Activated naive CD8-positive, alpha-beta T cell treated with anti-CD3 and anti-CD28 coated beads for 36 hours (primary cell): ENCODE measurements around the gene EP300. TPM values are rescaled to one million over a fixed set of nuclear protein-coding genes. Genes with fewer than 3 reads are reported as not detected.
"Not testable (repeated sequence)": the region's sequence is repeated elsewhere in the genome, so short reads cannot be mapped to it uniquely, and the experiment has no call there.

Experiments
- DNase-seq: peaks from one replicate; pipeline ENCODE4 v3.0.0; 2021
- H3K27ac Mint-ChIP-seq: one replicate; pipeline ENCODE4 v1.8.0; 2022; ENCODE audit warnings: mild to moderate bottlenecking, moderate library complexity, mixed read lengths
- H3K27me3 Mint-ChIP-seq: one replicate; pipeline ENCODE4 v1.8.0; 2022; ENCODE audit warnings: mild to moderate bottlenecking, mixed read lengths
- H3K36me3 Mint-ChIP-seq: one replicate; pipeline ENCODE4 v1.8.0; 2021; ENCODE audit warnings: mild to moderate bottlenecking, mixed read lengths
- H3K4me1 Mint-ChIP-seq: one replicate; pipeline ENCODE4 v1.8.0; 2021; ENCODE audit warnings: mixed read lengths
- H3K4me3 Mint-ChIP-seq: one replicate; pipeline ENCODE4 v1.8.0; 2022; ENCODE audit warnings: mild to moderate bottlenecking, moderate library complexity, mixed read lengths
- H3K9me3 Mint-ChIP-seq: one replicate; pipeline ENCODE4 v1.8.0; 2022; ENCODE audit warnings: mixed read lengths
- total RNA-seq, 2 experiments: library from RNA; stranded (reverse); gene quantifications; one replicate each; pipeline ENCODE4 v1.2.3, GENCODE V29; 2021

The EP300 gene
- total RNA-seq, 2 experiments from 2014 or later = 38.5 to 39.5 TPM

DNA sequence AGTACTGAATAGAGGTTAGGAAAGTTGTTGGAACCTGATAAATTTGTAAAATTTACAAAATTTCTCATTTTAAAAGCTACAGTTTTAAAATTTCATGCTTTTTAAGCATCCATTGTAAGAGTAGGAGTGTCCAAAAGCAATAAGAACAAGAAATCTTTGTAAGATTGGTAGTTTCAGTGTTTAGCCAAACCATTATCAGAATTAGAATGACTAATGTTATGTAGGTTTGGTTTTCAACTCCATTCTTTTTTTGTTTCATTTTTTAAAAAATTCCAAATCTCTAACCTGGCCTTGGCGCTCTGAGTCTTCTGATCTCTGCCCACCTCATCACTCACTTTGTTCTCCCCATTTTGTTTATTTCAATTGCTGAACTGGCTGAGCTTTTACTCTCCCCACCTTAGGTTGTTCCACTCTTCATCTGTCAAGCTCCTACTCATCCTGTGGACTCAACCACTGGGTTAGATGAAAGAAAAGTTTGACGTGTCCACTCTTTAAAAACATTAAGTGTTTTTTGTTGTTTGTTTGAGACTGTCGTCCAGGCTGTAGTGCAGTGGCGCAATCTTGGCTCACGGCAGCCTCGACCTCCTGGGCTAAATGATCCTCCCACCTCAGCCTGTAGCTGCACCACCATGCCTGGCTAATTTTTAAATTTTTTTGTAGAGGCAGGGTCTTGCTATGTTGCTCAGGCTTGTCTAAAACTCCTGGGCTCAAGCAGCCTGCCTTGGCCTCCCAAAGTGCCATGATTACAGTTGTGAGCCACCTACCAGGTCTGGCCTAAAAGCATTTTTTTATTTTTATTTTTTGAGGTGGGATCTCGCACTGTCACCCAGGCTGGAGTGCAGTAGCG, 14.0 kb downstream of the EP300 start:
- H3K4me3 Mint-ChIP-seq = no peak overlapping the region
- DNase-seq = peak; percentile 9
- no peaks in the 10 kb centered on the region for H3K27me3 Mint-ChIP-seq
- peaks cover 32% of the 10 kb centered on the region for H3K36me3 Mint-ChIP-seq
- peaks cover 45% of the 10 kb centered on the region for H3K4me1 Mint-ChIP-seq
- H3K27ac Mint-ChIP-seq = peak overlapping the region; percentile 83
- peaks cover 4% of the 10 kb centered on the region for H3K9me3 Mint-ChIP-seq

- not testable (repeated sequence) for H3K4me3 Mint-ChIP-seq, H3K27me3 Mint-ChIP-seq, DNase-seq, H3K27ac Mint-ChIP-seq, H3K9me3 Mint-ChIP-seq
- H3K4me1 Mint-ChIP-seq = peaks cover 42% of the 10 kb centered on the region
- H3K36me3 Mint-ChIP-seq = peaks cover 34% of the 10 kb centered on the region
These were observed 14.6 kb downstream of the EP300 start for GRCh38 chr22:41106969-41107325.

DNA sequence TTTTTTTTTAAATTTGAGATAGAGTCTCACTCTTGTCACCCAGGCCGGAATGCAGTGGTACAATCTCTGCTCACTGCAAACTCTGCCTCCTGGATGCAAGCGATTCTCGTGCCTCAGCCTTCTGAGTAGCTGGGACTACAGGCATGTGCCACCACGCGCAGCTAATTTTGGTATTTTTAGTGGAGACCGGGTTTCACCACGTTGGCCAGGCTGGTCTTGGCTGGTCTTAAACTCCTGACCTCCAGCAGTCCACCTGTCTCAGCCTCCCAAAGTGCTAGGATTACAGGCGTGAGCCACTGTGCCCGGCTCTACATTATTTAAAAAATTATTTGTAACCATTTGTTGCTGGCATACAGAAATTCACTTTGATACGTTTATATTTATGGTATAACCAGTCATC, 18.6 kb downstream of the EP300 start:
- peaks cover 19% of the 10 kb centered on the region for H3K36me3 Mint-ChIP-seq
- H3K27me3 Mint-ChIP-seq = no peaks in the 10 kb centered on the region
- no peak overlapping the region for H3K4me3 Mint-ChIP-seq
- H3K4me1 Mint-ChIP-seq = peaks cover 25% of the 10 kb centered on the region
- no peaks in the 10 kb centered on the region for H3K9me3 Mint-ChIP-seq
- H3K27ac Mint-ChIP-seq = no peak overlapping the region
- DNase-seq = no peak

GRCh38 chr22:41116342-41116741, 23.9 kb downstream of the EP300 start:
- Mint-ChIP-seq H3K36me3 (peaks cover 35% of the 10 kb centered on the region), H3K27me3 (no peaks in the 10 kb centered on the region)

DNA sequence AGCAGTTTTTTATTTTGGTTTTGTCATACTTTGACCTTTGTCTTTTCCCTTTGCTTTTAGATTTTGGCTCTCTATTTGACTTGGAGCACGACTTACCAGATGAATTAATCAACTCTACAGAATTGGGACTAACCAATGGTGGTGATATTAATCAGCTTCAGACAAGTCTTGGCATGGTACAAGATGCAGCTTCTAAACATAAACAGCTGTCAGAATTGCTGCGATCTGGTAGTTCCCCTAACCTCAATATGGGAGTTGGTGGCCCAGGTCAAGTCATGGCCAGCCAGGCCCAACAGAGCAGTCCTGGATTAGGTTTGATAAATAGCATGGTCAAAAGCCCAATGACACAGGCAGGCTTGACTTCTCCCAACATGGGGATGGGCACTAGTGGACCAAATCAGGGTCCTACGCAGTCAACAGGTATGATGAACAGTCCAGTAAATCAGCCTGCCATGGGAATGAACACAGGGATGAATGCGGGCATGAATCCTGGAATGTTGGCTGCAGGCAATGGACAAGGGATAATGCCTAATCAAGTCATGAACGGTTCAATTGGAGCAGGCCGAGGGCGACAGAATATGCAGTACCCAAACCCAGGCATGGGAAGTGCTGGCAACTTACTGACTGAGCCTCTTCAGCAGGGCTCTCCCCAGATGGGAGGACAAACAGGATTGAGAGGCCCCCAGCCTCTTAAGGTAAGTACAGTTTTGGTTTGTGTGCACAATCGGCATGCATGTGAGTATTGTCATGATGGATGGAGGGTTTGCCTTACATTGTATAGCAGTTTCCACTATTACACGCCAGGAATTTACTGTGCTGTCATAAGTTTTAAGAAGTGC, 25.0 kb downstream of the EP300 start:
- no peak for DNase-seq
- Mint-ChIP-seq H3K9me3 (no peaks in the 10 kb centered on the region), H3K4me3 (no peak overlapping the region), H3K4me1 (peaks cover 30% of the 10 kb centered on the region), H3K27ac (no peak overlapping the region), H3K27me3 (no peaks in the 10 kb centered on the region), H3K36me3 (peaks cover 31% of the 10 kb centered on the region)

More at GRCh38 chr22:41116342-41116741, 23.9 kb downstream of the EP300 start:
- no peaks in the 10 kb centered on the region for H3K9me3 Mint-ChIP-seq
- H3K4me1 Mint-ChIP-seq = peaks cover 25% of the 10 kb centered on the region
- no peak overlapping the region for H3K4me3 Mint-ChIP-seq
- no peak overlapping the region for H3K27ac Mint-ChIP-seq
- DNase-seq = no peak

- H3K4me1 Mint-ChIP-seq = peaks cover 21% of the 10 kb centered on the region
- peaks cover 17% of the 10 kb centered on the region for H3K36me3 Mint-ChIP-seq
- H3K27me3 Mint-ChIP-seq = no peaks in the 10 kb centered on the region
- DNase-seq = no peak
- peak overlapping the region; percentile 31 for H3K27ac Mint-ChIP-seq
- H3K4me3 Mint-ChIP-seq = no peak overlapping the region
- no peaks in the 10 kb centered on the region for H3K9me3 Mint-ChIP-seq
These were observed 30.8 kb downstream of the EP300 start for GRCh38 chr22:41123151-41123550.

DNA sequence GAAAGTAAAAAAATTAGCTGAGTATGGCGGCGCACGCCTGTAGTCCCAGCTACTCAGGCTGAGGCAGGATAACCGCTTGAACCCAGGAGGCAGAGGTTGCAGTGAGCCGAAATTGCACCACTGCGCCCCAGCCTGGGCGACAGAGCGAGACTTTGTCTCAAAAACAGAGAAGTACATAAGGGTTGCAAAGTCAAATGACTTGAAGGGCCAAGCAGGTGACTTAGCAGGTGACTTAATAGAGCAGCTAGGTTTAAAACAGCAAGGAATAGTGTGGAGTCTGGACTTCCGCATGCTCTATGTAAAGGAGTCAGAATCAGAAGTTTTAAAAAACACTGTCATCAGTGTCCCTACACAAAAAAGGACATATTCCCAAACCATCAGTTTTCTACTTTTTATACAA, 31.7 kb downstream of the EP300 start:
- Mint-ChIP-seq H3K27me3 (no peaks in the 10 kb centered on the region), H3K36me3 (peaks cover 17% of the 10 kb centered on the region), H3K4me1 (peaks cover 21% of the 10 kb centered on the region), H3K27ac (no peak overlapping the region), H3K9me3 (no peaks in the 10 kb centered on the region), H3K4me3 (no peak overlapping the region)
- DNase-seq = no peak

GRCh38 chr22:41127451-41127850, 35.1 kb downstream of the EP300 start:
- Mint-ChIP-seq H3K4me1 (peaks cover 7% of the 10 kb centered on the region), H3K27ac (peak overlapping the region; percentile 22), H3K36me3 (peaks cover 17% of the 10 kb centered on the region), H3K27me3 (no peaks in the 10 kb centered on the region), H3K9me3 (no peaks in the 10 kb centered on the region), H3K4me3 (no peak overlapping the region)
- DNase-seq = no peak

- H3K36me3 Mint-ChIP-seq = peaks cover 19% of the 10 kb centered on the region
These were observed 36.2 kb downstream of the EP300 start for GRCh38 chr22:41128606-41129005.

DNA sequence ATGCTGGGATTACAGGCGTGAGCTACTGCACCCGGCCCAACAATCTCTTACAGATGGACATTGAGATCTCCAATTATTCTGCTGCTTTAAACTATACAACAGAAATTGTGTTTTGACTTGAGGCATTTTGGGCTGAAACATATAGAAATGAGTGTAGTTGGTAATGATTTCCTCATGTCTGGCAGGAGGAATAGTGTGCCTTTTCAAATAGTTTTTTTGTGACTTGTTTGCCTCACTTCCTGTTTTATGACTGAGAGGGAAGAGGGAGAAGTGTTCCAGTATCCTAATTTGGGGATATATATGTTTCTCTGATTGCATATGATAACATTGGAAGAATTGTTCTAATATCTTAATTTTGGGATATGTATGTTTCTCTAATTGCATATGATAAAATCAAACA, 40.2 kb downstream of the EP300 start:
- H3K27ac Mint-ChIP-seq = peak overlapping the region; percentile 62
- no peak overlapping the region for H3K4me3 Mint-ChIP-seq
- no peaks in the 10 kb centered on the region for H3K27me3 Mint-ChIP-seq
- H3K4me1 Mint-ChIP-seq = peaks cover 5% of the 10 kb centered on the region
- H3K9me3 Mint-ChIP-seq = no peaks in the 10 kb centered on the region
- DNase-seq = no peak
- peaks cover 18% of the 10 kb centered on the region for H3K36me3 Mint-ChIP-seq

More at GRCh38 chr22:41128606-41129005, 36.2 kb downstream of the EP300 start:
- no peak for DNase-seq
- H3K4me3 Mint-ChIP-seq = no peak overlapping the region
- H3K4me1 Mint-ChIP-seq = peaks cover 4% of the 10 kb centered on the region
- H3K27ac Mint-ChIP-seq = no peak overlapping the region
- no peaks in the 10 kb centered on the region for H3K27me3 Mint-ChIP-seq
- no peaks in the 10 kb centered on the region for H3K9me3 Mint-ChIP-seq

GRCh38 chr22:41140365-41140957, 48.1 kb downstream of the EP300 start:
- Mint-ChIP-seq H3K4me1 (no peaks in the 10 kb centered on the region), H3K27me3 (no peaks in the 10 kb centered on the region), H3K27ac (no peak overlapping the region), H3K4me3 (no peak overlapping the region), H3K9me3 (no peaks in the 10 kb centered on the region), H3K36me3 (peaks cover 15% of the 10 kb centered on the region)
- DNase-seq = no peak

DNA sequence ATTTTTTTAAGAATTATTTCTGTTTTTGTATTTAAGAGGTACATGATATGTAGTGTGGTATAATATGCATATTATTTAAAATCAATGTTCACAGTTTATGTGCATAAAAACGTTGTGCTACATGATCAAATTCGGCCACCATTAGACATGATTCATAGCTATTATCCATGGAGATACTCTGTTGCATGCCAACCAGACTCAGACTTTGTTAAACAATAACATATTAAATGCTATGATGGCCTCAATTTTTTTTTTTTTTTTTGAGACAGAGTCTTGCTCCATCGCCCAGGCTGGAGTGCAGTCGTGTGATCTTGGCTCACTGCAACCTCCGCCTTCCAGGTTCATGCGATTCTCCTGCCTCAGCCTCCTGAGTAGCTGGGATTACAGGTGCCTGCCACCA, 53.5 kb downstream of the EP300 start:
- not testable (repeated sequence) for H3K4me1 Mint-ChIP-seq, H3K9me3 Mint-ChIP-seq, H3K27ac Mint-ChIP-seq, H3K27me3 Mint-ChIP-seq, DNase-seq, H3K4me3 Mint-ChIP-seq
- peaks cover 16% of the 10 kb centered on the region for H3K36me3 Mint-ChIP-seq

DNA sequence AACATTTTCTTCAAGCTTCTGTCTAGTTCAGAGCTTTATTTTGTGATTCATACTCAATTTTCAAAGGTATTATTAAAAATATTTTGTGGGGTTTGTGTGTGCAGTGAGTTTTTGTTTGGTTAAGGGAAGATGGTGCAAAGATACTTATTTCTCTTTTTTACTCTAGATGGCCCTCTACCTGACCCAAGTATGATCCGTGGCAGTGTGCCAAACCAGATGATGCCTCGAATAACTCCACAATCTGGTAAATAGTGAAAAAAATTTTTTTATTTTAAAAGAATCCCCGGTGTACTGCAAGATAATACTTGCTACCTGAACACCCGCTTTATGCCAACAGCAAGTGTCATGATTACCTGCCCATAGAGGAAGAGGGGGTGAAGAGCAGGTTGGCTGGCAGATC, 54.2 kb downstream of the EP300 start:
- Mint-ChIP-seq H3K4me1 (no peaks in the 10 kb centered on the region), H3K27me3 (no peaks in the 10 kb centered on the region), H3K27ac (no peak overlapping the region), H3K36me3 (peaks cover 16% of the 10 kb centered on the region), H3K9me3 (no peaks in the 10 kb centered on the region), H3K4me3 (no peak overlapping the region)
- no peak for DNase-seq

GRCh38 chr22:41147722-41148121, 55.3 kb downstream of the EP300 start:
- no peak for DNase-seq
- no peak overlapping the region for H3K27ac Mint-ChIP-seq
- no peaks in the 10 kb centered on the region for H3K9me3 Mint-ChIP-seq
- H3K27me3 Mint-ChIP-seq = no peaks in the 10 kb centered on the region
- no peaks in the 10 kb centered on the region for H3K4me1 Mint-ChIP-seq
- H3K36me3 Mint-ChIP-seq = peaks cover 11% of the 10 kb centered on the region
- H3K4me3 Mint-ChIP-seq = no peak overlapping the region

- no peak for DNase-seq
- H3K4me3 Mint-ChIP-seq = no peak overlapping the region
- no peaks in the 10 kb centered on the region for H3K4me1 Mint-ChIP-seq
- no peaks in the 10 kb centered on the region for H3K9me3 Mint-ChIP-seq
- peaks cover 16% of the 10 kb centered on the region for H3K36me3 Mint-ChIP-seq
- H3K27me3 Mint-ChIP-seq = no peaks in the 10 kb centered on the region
- H3K27ac Mint-ChIP-seq = no peak overlapping the region
These were observed 60.5 kb downstream of the EP300 start for GRCh38 chr22:41152902-41153301.
